HG02943 (cell line): ENCODE measurements around the gene TMTC1.
"Not testable (repeated sequence)": the region's sequence is repeated elsewhere in the genome, so short reads cannot be mapped to it uniquely, and the experiment has no call there.

Experiments
- ATAC-seq: cut with Tn5 transposase; IDR thresholded peaks from one replicate; pipeline ENCODE4 v1.9.1; 2021; ENCODE audit warnings: mild to moderate bottlenecking, low read depth, moderate library complexity; ENCODE audit not compliant: unreplicated experiment

The TMTC1 gene

DNA sequence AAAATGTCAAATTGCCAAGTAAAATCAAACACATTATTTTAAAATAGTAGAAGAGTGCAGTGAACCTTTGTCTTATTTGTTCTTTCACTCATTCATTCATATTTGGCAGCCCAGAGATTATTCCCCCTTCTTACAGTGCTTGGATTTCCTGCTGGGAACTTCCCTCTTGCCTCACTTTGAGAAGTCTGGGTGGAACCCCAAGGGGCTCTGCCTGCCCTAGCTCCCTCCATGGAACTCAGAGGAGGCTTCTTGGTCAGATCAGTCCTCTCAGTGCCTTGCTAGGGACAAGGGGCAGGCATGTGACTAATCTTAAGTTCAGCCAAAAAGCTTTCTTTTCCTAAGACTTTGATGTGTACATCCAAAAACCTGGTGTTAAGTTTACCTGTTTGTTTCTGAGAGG lies 201.6 kb downstream of the TMTC1 start:
- no peak for ATAC-seq

- ATAC-seq = no peak
Measured at GRCh38 chr12:29581631-29582030, 202.1 kb downstream of the TMTC1 start.

DNA sequence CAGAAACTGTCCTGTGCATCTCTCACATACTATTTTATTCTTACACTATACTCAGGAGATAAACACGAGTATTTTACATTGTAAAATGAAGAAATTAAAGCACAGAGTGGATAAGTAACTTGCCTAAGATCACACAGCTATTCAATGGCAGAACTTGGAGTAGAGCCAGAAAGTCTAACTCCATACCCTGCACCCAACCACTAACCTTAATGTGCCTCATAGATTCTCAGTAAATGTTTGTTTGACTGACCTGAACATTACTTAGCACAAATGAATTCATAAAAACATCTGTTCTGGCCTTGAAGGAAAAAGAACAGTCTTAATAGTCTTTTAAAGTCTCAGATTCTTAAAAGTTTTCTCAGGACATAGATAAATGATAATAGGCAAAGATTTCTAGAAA lies 202.8 kb downstream of the TMTC1 start:
- no peak for ATAC-seq

DNA sequence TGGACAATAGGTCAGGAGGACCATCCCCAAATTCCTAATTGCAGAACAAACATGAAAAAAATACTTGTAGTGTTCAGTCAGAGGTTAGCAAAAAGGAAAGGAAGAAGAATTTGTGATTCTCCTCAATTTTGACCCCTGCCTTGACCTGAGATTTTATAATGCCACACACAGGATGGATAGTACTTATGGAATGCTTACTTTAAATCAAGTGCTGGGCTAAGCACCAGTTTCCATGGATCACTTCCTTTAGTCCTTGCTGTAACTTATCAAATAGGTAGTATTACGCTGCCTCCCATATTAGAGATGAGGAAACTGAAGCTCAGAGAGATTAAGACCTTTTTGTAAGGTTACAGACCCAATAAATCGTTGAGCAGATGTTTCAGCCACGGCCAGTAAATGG lies 205.0 kb downstream of the TMTC1 start:
- no peak for ATAC-seq

- ATAC-seq = no peak
Measured at GRCh38 chr12:29578070-29578469, 205.7 kb downstream of the TMTC1 start.

- no peak for ATAC-seq
Measured at GRCh38 chr12:29574500-29574899, 209.2 kb downstream of the TMTC1 start.

DNA sequence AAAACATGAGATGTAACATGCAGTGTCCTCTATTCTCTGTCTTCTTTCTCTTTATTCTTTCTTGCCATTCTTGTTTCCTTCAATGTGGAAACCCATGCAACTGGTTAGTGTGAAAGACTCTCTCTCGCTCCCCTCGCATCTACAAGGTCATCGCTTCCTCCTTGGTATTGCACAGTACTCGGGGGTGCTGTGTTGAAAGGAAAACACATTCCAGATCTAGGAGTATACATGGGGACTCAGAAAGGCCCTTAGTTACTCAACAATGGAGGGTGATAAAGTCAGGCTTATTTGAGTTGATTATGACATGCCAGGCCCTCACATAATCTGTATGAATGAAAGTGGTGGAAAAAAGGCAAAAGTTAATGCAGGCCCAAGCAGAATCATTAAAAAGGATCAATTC lies 210.8 kb downstream of the TMTC1 start:
- no peak for ATAC-seq

- ATAC-seq = no peak
Measured at GRCh38 chr12:29572464-29572863, 211.3 kb downstream of the TMTC1 start.

DNA sequence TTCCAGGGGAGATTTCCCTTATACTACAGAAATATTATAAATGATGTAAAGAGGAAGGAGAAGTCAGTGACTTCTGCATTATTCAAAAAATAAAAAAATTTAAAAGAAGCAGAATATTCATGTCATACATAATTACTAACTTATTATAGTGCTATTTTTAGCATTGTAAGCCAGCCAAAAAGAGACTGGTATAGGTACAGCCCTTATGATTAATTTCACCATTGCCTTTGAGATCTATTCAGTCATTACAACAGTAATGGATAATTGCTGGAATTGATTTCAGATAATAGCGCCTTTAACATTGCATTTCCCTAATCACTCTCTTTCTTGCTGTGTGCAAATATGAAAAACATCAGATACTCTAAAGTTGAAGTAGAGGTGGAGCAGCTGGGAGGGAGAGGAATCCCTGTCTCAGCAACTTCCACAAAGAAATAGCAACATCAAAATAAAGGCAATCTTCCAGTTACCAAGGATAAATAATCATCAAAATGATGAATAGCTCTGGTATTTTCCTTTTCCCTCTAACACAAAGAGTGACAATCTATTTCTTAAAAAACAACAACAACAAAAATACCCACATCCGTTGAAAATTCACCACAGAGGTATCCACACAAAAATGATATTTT lies 214.5 kb downstream of the TMTC1 start:
- no peak for ATAC-seq

DNA sequence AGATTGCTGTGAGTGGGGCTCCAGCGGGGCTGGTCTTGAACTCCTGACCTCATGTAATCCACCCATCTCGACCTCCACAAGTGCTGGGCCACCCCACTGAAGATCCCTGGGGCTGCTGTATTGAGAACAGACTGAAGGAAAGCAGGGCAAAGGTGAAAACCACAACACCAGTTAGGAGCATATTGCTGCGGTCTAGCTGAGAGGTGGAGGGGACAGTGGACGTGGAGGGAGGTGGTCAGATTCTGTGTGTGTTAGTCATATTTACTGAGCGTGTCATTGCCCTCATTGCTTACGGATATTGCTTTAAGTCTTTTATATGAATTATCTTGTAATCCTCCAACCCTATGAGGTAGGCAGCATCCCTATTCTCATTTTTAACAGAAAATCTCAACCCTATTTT lies 217.3 kb downstream of the TMTC1 start:
- no peak for ATAC-seq

DNA sequence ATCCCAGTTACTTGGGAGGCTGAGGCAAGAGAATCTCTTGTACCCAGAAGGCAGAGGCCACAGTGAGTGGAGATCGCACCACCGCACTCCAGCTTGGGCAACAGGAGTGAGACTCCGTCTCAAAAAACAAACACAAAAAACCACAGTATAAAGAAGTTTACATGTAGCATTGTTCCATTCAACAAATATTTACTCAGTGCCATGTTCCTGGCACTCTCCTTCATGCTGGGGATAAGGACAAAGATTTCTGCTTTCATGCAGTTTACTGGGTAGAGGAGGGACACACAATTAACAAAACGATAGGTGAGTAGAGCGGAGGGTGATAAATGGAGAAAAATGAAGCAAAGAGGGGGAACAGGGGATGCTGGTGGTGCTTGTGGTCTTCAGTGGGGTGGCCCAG lies 218.0 kb downstream of the TMTC1 start:
- ATAC-seq = no peak

- no peak for ATAC-seq
Measured at GRCh38 chr12:29564925-29565324, 218.8 kb downstream of the TMTC1 start.

- ATAC-seq = peak; percentile 72
Measured at GRCh38 chr12:29563636-29564035, 220.1 kb downstream of the TMTC1 start.

DNA sequence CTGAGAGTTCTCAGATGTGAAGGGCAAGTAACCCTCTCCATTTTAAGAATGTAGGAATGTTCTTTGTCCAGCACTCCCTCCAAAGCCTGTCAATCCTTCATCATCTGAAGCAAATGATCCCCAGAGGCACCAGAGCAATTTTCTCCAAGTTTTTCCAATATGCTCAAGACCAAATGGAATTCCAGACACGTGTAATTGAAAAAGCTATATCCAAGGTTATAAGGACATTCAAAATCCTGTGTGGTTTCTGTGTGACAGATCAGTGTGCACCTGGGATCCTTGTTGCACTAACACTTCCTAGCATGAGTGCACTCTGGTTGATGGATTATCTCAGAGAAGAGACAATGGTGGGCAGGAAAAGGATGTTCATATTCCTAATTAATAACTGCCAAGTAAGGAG lies 220.7 kb downstream of the TMTC1 start:
- no peak for ATAC-seq

- ATAC-seq = no peak
Measured at GRCh38 chr12:29562110-29562804, 221.5 kb downstream of the TMTC1 start.

- ATAC-seq = no peak
Measured at GRCh38 chr12:29561664-29562071, 222.1 kb downstream of the TMTC1 start.

DNA sequence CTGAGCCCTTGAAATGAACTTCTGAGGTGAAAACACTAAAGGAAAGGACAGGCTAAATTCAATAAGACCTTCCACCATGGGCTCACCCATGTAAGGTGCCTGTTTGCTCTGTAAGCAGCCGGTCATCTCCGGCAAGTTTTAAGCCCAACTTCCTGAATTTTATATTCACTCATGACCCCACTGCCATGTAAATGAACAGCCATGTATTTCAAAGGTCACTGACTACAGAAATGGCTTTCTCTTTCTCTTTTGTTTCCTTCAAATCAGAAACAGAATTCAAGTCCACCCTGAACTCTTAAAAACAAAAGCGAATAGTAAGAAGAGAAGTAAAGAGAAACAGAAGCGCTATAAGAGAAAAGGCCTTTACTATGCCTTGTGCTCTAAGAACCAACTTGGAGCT lies 224.5 kb downstream of the TMTC1 start:
- ATAC-seq = no peak

- ATAC-seq = no peak
Measured at GRCh38 chr12:29556363-29556762, 227.4 kb downstream of the TMTC1 start.

DNA sequence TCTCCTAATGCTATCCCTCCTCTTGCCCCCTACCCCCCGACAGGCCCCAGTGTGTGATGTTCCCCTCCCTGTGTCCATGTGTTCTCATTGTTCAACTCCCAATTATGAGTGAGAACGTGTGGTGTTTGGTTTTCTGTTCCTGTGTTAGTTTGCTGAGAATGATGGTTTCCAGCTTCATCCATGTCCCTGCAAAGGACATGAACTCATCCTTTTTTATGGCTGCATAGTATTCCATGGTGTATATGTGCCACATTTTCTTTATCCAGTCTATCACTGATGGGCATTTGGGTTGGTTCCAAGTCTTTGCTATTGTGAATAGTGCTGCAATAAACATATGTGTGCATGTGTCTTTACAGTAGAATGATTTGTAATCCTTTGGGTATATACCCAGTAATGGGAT lies 228.3 kb downstream of the TMTC1 start:
- not testable (repeated sequence) for ATAC-seq

DNA sequence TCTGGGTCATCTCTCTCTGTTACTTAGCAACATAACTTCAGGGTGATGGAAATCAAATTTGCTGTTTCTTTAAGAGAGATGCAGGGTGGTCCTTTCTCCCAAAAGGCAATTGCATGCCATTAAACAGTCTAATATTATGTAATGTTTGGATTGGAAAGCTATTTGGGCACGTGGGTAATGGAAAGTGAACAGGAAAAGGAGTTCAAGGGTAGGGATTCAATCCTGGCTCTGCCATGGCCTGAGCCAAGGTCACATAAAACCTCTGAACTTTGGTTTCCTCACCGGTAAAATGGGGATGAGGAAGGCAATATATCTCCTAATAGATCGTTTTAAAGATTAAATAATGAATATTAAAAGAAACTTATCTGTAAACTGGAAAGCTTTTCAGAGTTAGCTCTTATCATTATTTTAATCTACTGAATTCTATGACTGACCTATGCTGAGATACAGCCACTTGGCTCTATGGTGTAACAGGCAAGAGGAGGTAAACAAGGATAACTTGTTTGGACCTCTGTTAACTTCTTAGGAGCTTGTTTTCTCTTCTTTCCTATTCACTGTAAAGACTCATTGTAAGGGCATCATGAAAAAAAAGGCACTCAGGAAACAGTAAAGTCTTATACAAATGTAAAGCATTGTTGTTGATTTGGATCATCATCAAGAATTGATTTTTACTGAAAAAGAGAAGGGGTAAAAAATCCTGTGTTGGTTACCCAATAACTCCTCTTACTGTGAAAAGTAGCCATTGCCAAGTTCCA lies 230.6 kb downstream of the TMTC1 start:
- ATAC-seq = no peak

- peak; percentile 91 for ATAC-seq
Measured at GRCh38 chr12:29552324-29552927, 231.3 kb downstream of the TMTC1 start.
